GM23338 (cell line): ENCODE measurements around the gene FAM149B1. TPM values are rescaled to one million over a fixed set of nuclear protein-coding genes. Genes with fewer than 3 reads are reported as not detected.
A peak's percentile ranks its signal among the peaks of the same experiment; 100 is the strongest.

ENCODE experiments used
- ATAC-seq: fragments of 200-7000 bp; cut with Tn5 transposase; 3 replicates; pipeline ENCODE4 v1.9.1; 2020
- DNase-seq: peaks from one replicate; pipeline ENCODE4 v3.0.0-alpha.2; 2015; ENCODE audit warnings: low spot score
- H2AFZ ChIP-seq: fragments of 200-600 bp; sonication (generic); 2 replicates; pipeline ENCODE4 v1.8.0; 2016; ENCODE audit warnings: antibody characterized with exemption, mild to moderate bottlenecking, moderate library complexity
- H3F3A ChIP-seq: fragments of 200-600 bp; sonication (generic); replicated peaks from 2 replicates; pipeline ENCODE4 v1.8.0; 2017; ENCODE audit warnings: antibody characterized with exemption, mixed run types, low read depth
- H3K27ac ChIP-seq: fragments of 200-600 bp; sonication (generic); 2 replicates; pipeline ENCODE4 v1.6.1; 2016; ENCODE audit warnings: low read depth
- H3K27me3 ChIP-seq: fragments of 200-600 bp; sonication (generic); 2 replicates; pipeline ENCODE4 v1.8.0; 2016; ENCODE audit warnings: mild to moderate bottlenecking, mixed run types, moderate library complexity; ENCODE audit not compliant: insufficient read depth
- H3K36me3 ChIP-seq: fragments of 200-600 bp; sonication (generic); 2 replicates; pipeline ENCODE4 v1.8.0; 2016; ENCODE audit warnings: mild to moderate bottlenecking; ENCODE audit not compliant: insufficient read depth
- H3K4me1 ChIP-seq: fragments of 200-600 bp; sonication (generic); 2 replicates; pipeline ENCODE4 v1.8.0; 2016; ENCODE audit warnings: mild to moderate bottlenecking, moderate library complexity; ENCODE audit not compliant: insufficient read depth
- H3K4me2 ChIP-seq: fragments of 200-600 bp; sonication (generic); 2 replicates; pipeline ENCODE4 v1.7.1; 2017; ENCODE audit warnings: mixed run types
- H3K4me3 ChIP-seq: fragments of 200-600 bp; sonication (generic); 2 replicates; pipeline ENCODE4 v1.6.1; 2016; ENCODE audit warnings: mixed run types
- H3K79me2 ChIP-seq: fragments of 200-600 bp; sonication (generic); replicated peaks from 2 replicates; pipeline ENCODE4 v1.8.0; 2017; ENCODE audit warnings: mild to moderate bottlenecking; ENCODE audit not compliant: insufficient read depth
- H3K9me2 ChIP-seq: fragments of 200-600 bp; sonication (generic); 2 replicates; pipeline ENCODE4 v1.8.0; 2017; ENCODE audit not compliant: insufficient read depth
- H4K20me1 ChIP-seq: fragments of 200-600 bp; sonication (generic); replicated peaks from 2 replicates; pipeline ENCODE4 v1.8.0; 2017; ENCODE audit warnings: mild to moderate bottlenecking; ENCODE audit not compliant: insufficient read depth
- H3K27ac Mint-ChIP-seq: 2 replicates; pipeline ENCODE4 v1.8.0; 2020; ENCODE audit warnings: inconsistent platforms, mild to moderate bottlenecking, moderate library complexity, mixed read lengths
- H3K27me3 Mint-ChIP-seq: 3 replicates; pipeline ENCODE4 v1.8.0; 2022; ENCODE audit warnings: low read depth, mild to moderate bottlenecking, moderate library complexity, mixed read lengths, inconsistent platforms; ENCODE audit not compliant: insufficient read depth, poor library complexity
- H3K36me3 Mint-ChIP-seq: 3 replicates; pipeline ENCODE4 v1.8.0; 2021; ENCODE audit warnings: low read depth, mild to moderate bottlenecking, inconsistent platforms, moderate library complexity, mixed read lengths
- H3K4me1 Mint-ChIP-seq: 3 replicates; pipeline ENCODE4 v1.8.0; 2020; ENCODE audit warnings: mild to moderate bottlenecking, inconsistent platforms, mixed read lengths
- H3K4me3 Mint-ChIP-seq: 3 replicates; pipeline ENCODE4 v1.8.0; 2021; ENCODE audit warnings: moderate library complexity, mild to moderate bottlenecking, inconsistent platforms, mixed read lengths
- H3K9me3 Mint-ChIP-seq: 3 replicates; pipeline ENCODE4 v1.8.0; 2020; ENCODE audit warnings: moderate library complexity, mild to moderate bottlenecking, inconsistent platforms, mixed read lengths
- CREB1 ChIP-seq: fragments of 250-450 bp; sonication (Bioruptor Pico); IDR thresholded peaks from 2 replicates; pipeline ENCODE4 v1.5.0; 2020; ENCODE audit warnings: low read depth, mild to moderate bottlenecking, moderate library complexity
- STAT1 ChIP-seq: IDR thresholded peaks from one replicate; pipeline ENCODE4 v1.6.1; 2016; ENCODE audit warnings: antibody characterized with exemption; ENCODE audit not compliant: unreplicated experiment
- ZNF462 ChIP-seq: fragments of 250-450 bp; sonication (Bioruptor Pico); IDR thresholded peaks from 2 replicates; pipeline ENCODE4 v1.5.0; 2020; ENCODE audit warnings: mild to moderate bottlenecking, moderate library complexity
- polyA plus RNA-seq: library from polyadenylated mRNA; unstranded; fragments of >200 nt; fragmentation: Nextera tagmentation; extraction: Ambion mirVana; gene quantifications from 2 replicates; pipeline ENCODE4 v1.2.1, GENCODE V29; 2016
- total RNA-seq: library from RNA; depleted of rRNA; stranded (reverse); fragments of >200 nt; shearing (Covaris generic); gene quantifications from 2 replicates; pipeline ENCODE4 v1.2.3, GENCODE V29; 2014

Gene FAM149B1
- total and polyA plus RNA-seq, 2 experiments from 2014 or later = 11.2 to 19.3 TPM

- Histone ChIP-seq H3K79me2 (peaks cover 70% of the 10 kb centered on the region), H2AFZ (no peak overlapping the region), H3K27ac (no peak overlapping the region), H3F3A (peaks cover 4% of the 10 kb centered on the region; the same call in 1 of the 2 replicates), H3K27me3 (no peaks in the 10 kb centered on the region), H3K9me2 (no peaks in the 10 kb centered on the region), H4K20me1 (peaks cover 7% of the 10 kb centered on the region), H3K4me2 (peak overlapping the region; percentile 87), H3K4me1 (0 out of 2 replicates have a peak, but pooled peaks cover 6% of the 10 kb centered on the region), H3K4me3 (peak overlapping the region; percentile 89), H3K36me3 (peaks cover 21% of the 10 kb centered on the region; the same call in 1 of the 2 replicates)
- TF ChIP-seq ZNF462 (CRISPR knock-in tag) = no peak
- TF ChIP-seq CREB1 (CRISPR knock-in tag) = no peak
- Mint-ChIP-seq H3K4me3 (peak overlapping the region; percentile 100), H3K27ac (no peak overlapping the region; the same call in 1 of the 2 replicates), H3K4me1 (peaks cover 9% of the 10 kb centered on the region; the same call in 2 of the 3 replicates), H3K36me3 (peaks cover 13% of the 10 kb centered on the region), H3K9me3 (no peaks in the 10 kb centered on the region; the same call in 2 of the 3 replicates), H3K27me3 (no peaks in the 10 kb centered on the region)
- DNase-seq (no peak), ATAC-seq (no peak)
Observed at GRCh38 chr10:73166972-73167371, 947 bp upstream of the FAM149B1 start.

- H3K27me3 Mint-ChIP-seq = no peaks in the 10 kb centered on the region
- no peaks in the 10 kb centered on the region for H3K27me3 ChIP-seq
- H4K20me1 ChIP-seq = peaks cover 6% of the 10 kb centered on the region
- ATAC-seq (no peak), DNase-seq (no peak)
- peaks cover 4% of the 10 kb centered on the region; the same call in 1 of the 2 replicates for H3F3A ChIP-seq
- H3K36me3 ChIP-seq = peaks cover 17% of the 10 kb centered on the region; the same call in 1 of the 2 replicates
- H3K79me2 ChIP-seq = peaks cover 66% of the 10 kb centered on the region
- H3K27ac Mint-ChIP-seq = peak overlapping the region; percentile 99
- peak overlapping the region; percentile 87 for H3K4me2 ChIP-seq
- peaks cover 9% of the 10 kb centered on the region; the same call in 2 of the 3 replicates for H3K4me1 Mint-ChIP-seq
- peak overlapping the region; percentile 89 for H3K4me3 ChIP-seq
- peak overlapping the region; percentile 100 for H3K4me3 Mint-ChIP-seq
- no peaks in the 10 kb centered on the region for H3K9me2 ChIP-seq
- no peaks in the 10 kb centered on the region; the same call in 2 of the 3 replicates for H3K9me3 Mint-ChIP-seq
- no peak for TF ChIP-seq STAT1
- peak overlapping the region; percentile 60; the same call in 1 of the 2 replicates for H2AFZ ChIP-seq
- H3K27ac ChIP-seq = peak overlapping the region; percentile 93
- H3K4me1 ChIP-seq = 0 out of 2 replicates have a peak, but pooled peaks cover 6% of the 10 kb centered on the region
- peaks cover 10% of the 10 kb centered on the region for H3K36me3 Mint-ChIP-seq
Observed at GRCh38 chr10:73167458-73167782, 499 bp upstream of the FAM149B1 start.
